GM19025 (cell line): Measurements from ENCODE around the gene A3GALT2.

Source experiments
- ATAC-seq: cut with Tn5 transposase; IDR thresholded peaks from one replicate; pipeline ENCODE4 v1.9.1; 2021; ENCODE audit warnings: mild to moderate bottlenecking, low read depth, moderate library complexity; ENCODE audit not compliant: unreplicated experiment

The A3GALT2 gene

GRCh38 chr1:33257772-33258712, 62.9 kb downstream of the A3GALT2 start:
- no peak for ATAC-seq

GRCh38 chr1:33257207-33257771, 63.6 kb downstream of the A3GALT2 start:
- no peak for ATAC-seq
